GM12874 (cell line): ENCODE measurements around the gene DNAH2.

Experiments used
- TF ChIP-seq, protein P1 (sequence below): IDR thresholded peaks from 2 replicates; pipeline ENCODE4 v1.5.1; 2011; ENCODE audit warnings: low read depth, mild to moderate bottlenecking, control low read depth, low read length, moderate library complexity; ENCODE audit not compliant: insufficient read depth

The DNAH2 gene

DNA sequence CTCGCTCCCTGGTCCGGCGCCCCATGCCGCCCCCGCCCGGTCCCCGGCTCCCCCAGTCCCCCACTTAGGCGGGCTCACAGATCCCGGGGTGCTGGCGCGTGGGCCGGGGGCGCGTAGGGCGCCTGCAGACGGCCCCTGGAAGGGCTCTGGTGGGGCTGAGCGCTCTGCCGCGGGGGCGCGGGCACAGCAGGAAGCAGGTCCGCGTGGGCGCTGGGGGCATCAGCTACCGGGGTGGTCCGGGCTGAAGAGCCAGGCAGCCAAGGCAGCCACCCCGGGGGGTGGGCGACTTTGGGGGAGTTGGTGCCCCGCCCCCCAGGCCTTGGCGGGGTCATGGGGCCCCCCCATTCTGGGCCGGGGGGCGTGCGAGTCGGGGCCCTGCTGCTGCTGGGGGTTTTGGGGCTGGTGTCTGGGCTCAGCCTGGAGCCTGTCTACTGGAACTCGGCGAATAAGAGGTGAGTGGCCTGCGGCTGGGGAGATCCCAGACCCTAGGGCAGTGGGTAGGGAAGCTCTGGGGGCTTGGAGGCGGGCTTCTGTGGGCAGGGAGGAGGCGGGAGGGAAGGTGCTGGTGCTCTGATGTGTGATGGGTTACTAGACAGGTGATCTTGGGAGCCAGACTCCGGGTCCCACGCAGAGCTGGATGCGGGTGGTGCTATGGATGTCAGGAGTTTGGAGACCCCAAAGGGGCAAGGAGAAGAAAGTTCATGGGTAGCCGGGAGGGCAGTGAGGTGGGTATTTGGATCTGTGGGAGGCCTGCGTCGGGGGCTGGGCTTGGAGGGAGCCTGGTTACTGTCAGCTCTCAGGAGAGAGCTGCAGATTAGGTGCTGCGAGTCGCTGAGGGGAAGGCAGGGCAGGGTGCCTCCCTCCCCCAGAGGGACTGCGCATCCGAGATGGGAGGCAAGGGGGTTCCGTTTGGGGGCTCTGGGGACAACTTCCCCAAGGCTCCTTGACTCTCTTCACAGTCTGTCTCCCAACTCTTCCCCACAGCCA lies 12.0 kb upstream of the DNAH2 start:
- TF ChIP-seq, protein P1, sequence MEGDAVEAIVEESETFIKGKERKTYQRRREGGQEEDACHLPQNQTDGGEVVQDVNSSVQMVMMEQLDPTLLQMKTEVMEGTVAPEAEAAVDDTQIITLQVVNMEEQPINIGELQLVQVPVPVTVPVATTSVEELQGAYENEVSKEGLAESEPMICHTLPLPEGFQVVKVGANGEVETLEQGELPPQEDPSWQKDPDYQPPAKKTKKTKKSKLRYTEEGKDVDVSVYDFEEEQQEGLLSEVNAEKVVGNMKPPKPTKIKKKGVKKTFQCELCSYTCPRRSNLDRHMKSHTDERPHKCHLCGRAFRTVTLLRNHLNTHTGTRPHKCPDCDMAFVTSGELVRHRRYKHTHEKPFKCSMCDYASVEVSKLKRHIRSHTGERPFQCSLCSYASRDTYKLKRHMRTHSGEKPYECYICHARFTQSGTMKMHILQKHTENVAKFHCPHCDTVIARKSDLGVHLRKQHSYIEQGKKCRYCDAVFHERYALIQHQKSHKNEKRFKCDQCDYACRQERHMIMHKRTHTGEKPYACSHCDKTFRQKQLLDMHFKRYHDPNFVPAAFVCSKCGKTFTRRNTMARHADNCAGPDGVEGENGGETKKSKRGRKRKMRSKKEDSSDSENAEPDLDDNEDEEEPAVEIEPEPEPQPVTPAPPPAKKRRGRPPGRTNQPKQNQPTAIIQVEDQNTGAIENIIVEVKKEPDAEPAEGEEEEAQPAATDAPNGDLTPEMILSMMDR: no peak

DNA sequence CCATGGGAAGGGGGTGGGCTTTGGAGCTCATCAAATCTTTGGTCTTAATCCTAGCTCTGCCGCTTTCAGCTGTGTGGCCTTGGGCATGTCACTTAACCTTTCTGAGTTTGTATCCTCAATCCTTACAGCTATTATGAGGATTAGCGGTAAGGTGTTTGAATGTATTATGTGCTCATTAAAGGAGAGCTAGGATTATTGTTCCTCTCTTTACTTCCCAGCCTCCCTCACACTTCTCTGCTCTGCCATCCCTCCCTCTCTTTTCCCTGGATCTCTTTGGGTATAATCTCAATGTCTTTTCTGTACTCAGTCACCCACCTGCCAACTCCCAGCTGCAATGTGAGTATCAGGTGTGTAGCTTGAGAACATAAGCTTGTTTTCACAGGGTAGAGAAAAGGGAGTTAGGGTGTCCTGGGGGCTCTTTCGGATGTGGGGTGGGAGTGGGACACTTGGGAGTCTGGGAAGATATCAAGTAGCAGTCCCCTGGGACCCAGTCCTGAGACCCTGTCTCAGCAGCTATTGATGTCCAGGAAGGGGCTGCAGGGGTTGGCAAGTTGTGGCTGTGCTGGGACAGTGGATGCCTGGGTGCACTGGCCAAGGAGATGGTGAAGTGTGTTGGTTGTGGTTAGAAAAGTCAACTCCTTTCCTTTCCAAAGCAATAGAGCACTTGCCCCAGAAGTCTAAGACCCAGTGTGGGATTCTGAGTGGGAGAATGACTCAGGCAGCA lies 10.8 kb upstream of the DNAH2 start:
- TF ChIP-seq, protein P1: no peak

DNA sequence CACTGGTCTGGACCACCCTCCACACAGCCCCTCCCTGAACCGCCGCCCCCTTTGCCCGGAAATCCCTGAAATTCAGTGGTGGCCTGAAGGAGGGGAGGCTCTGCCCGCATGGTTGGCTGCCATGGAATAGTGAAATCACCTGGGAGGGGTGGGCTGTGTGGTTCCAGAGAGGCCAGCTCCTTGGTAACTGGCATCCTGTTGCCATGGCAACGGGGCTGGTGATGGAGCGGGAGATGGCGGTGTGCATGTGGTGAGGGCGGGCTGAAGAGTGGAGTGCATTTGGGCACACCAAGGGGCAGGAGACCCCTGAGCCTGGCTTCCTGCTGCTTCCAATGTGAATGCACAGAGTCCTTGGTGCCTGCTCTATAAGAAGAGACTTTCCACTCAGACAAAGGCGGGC lies 10.1 kb upstream of the DNAH2 start:
- TF ChIP-seq, protein P1: no peak

DNA sequence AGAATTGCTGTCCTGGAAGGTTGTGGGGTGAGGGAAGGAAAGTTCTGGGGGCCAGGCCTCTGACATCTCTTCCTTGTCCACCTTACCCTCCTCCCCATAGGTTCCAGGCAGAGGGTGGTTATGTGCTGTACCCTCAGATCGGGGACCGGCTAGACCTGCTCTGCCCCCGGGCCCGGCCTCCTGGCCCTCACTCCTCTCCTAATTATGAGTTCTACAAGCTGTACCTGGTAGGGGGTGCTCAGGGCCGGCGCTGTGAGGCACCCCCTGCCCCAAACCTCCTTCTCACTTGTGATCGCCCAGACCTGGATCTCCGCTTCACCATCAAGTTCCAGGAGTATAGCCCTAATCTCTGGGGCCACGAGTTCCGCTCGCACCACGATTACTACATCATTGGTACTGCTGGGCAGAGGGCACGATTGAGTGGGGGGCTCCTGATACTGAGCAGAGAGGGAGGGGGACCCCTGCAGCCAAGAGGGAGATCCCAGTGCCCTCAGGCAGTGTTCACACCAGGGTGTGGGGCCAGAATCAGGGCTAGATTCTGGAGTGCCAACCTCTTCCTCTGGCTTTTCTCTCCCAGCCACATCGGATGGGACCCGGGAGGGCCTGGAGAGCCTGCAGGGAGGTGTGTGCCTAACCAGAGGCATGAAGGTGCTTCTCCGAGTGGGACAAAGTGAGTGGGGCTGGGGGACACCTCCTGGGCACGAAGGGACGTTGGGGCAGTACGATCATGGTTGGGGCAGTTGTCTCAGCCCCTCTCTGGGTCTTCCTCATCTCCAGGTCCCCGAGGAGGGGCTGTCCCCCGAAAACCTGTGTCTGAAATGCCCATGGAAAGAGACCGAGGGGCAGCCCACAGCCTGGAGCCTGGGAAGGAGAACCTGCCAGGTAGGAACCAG lies 9.4 kb upstream of the DNAH2 start:
- TF ChIP-seq, protein P1: no peak

DNA sequence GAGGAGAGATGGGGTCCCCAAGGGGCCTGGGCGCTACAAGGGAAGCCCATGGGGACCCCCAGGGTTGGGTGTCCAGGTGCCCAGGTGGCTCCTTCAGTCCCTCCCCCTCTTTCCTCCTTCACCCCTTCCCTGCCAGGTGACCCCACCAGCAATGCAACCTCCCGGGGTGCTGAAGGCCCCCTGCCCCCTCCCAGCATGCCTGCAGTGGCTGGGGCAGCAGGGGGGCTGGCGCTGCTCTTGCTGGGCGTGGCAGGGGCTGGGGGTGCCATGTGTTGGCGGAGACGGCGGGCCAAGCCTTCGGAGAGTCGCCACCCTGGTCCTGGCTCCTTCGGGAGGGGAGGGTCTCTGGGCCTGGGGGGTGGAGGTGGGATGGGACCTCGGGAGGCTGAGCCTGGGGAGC lies 8.5 kb upstream of the DNAH2 start:
- TF ChIP-seq, protein P1: no peak

DNA sequence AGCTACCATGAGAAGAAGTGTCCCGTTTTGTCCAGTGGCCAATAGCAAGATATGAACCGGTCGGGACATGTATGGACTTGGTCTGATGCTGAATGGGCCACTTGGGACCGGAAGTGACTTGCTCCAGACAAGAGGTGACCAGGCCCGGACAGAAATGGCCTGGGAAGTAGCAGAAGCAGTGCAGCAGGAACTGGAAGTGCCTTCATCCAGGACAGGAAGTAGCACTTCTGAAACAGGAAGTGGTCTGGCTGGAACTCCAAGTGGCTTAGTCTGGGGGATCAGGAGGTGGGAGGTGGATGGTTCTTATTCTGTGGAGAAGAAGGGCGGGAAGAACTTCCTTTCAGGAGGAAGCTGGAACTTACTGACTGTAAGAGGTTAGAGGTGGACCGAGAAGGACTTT lies 7.2 kb upstream of the DNAH2 start:
- TF ChIP-seq, protein P1: no peak
